ENCODE measurements around the gene REG4.
"Not testable (repeated sequence)": the region's sequence is repeated elsewhere in the genome, so short reads cannot be mapped to it uniquely, and the experiment has no call there.

Gene REG4

DNA sequence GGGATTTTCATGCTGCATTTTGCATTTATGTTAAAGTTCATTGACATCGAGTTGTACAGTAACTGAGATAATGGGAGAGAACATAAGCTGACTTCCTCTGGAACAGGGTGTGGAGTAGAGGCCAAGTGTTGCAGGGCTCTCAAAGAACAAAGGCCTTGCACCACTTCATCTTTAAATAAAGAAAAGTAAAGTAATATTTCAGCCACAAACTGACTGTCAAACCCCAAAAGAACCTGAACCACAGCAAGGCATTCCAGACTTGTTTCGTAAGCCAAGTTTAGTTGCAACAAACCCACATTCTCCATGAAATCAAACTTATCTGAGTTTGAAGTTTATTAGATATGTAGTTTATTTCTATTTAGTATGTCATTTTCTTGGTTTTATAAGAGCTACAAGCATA, 23.5 kb downstream of the REG4 start:
- Histone ChIP-seq H3K4me3 (ENCODE audit: low read depth, low read length) (no peak overlapping the region), H3K4me1 (ENCODE audit: control insufficient read depth, insufficient read depth, low read length) (peaks cover 5% of the 10 kb centered on the region), H3K9me3 (ENCODE audit: control insufficient read depth, insufficient read depth, low read depth, low read length) (no peaks in the 10 kb centered on the region), H3K27ac (ENCODE audit: extremely low read depth, low read depth, low read length) (no peak overlapping the region), H3K36me3 (ENCODE audit: control insufficient read depth in 2 of 2, insufficient read depth in 1 of 2, low read length in 2 of 2) (no peaks in the 10 kb centered on the region)
- ChIA-PET POLR2A (interaction anchor here (0.7 kb wide), 1 partner anchor 42 kb away, joined by 4 read pairs; no protein-coding TSS in a partner anchor), CTCF (interaction anchor here (1.7 kb wide), 1 partner anchor 21 kb away, joined by 6 read pairs; no protein-coding TSS in a partner anchor)
- TF ChIP-seq, protein P1, sequence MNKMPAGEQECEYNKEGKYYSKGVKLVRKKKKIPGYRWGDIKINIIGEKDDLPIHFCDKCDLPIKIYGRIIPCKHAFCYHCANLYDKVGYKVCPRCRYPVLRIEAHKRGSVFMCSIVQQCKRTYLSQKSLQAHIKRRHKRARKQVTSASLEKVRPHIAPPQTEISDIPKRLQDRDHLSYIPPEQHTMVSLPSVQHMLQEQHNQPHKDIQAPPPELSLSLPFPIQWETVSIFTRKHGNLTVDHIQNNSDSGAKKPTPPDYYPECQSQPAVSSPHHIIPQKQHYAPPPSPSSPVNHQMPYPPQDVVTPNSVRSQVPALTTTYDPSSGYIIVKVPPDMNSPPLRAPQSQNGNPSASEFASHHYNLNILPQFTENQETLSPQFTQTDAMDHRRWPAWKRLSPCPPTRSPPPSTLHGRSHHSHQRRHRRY (tag by site-specific recombination; IDR thresholded peaks at IDR 0.05), result no peak
- no peak for TF ChIP-seq REPIN1 (tag by site-specific recombination; IDR thresholded peaks at IDR 0.05; ENCODE audit: low read depth)

DNA sequence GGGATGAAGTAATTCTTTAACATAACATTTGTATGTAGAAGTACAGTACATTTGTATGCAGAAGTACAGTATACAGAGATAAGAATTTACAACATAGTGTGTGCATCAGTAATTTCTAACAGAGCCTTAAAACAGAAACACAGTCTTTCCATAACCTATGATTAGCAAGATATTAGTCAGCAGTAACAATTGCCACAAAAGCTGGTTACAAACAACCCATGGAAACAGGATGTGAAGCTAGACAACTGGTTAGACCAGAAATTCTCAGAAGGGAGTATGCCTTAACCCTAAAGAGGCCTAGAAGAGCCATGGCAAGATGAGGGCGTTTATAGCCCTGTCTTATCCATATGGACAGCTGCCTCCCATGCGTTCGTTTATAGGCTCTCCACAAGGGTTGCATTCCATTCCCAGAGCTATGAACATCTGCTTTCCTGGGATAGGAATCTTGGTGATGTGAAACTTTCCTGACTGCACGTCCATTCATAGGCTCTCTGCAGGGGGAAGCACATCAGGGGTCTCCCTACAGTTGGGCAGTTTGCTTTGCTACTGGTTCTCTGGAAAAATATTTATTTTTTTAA, 24.7 kb downstream of the REG4 start:
- H3K9me3 ChIP-seq (ENCODE audit: control insufficient read depth, insufficient read depth, low read depth, low read length); H3K27ac ChIP-seq (ENCODE audit: extremely low read depth, low read depth, low read length); H3K36me3 ChIP-seq (ENCODE audit: control insufficient read depth in 2 of 2, insufficient read depth in 1 of 2, low read length in 2 of 2); H3K4me1 ChIP-seq (ENCODE audit: control insufficient read depth, insufficient read depth, low read length); POLR2A ChIA-PET; H3K4me3 ChIP-seq (ENCODE audit: low read depth, low read length): not testable (repeated sequence)
- CTCF ChIA-PET, result interaction anchor here (0.7 to 1.2 kb wide), 4 partner anchors 23 to 99 kb away, joined by 3 to 7 read pairs (median 4); no protein-coding TSS in a partner anchor
- peak; percentile 76 for TF ChIP-seq SP7 (tag by site-specific recombination; IDR thresholded peaks at IDR 0.05)

DNA sequence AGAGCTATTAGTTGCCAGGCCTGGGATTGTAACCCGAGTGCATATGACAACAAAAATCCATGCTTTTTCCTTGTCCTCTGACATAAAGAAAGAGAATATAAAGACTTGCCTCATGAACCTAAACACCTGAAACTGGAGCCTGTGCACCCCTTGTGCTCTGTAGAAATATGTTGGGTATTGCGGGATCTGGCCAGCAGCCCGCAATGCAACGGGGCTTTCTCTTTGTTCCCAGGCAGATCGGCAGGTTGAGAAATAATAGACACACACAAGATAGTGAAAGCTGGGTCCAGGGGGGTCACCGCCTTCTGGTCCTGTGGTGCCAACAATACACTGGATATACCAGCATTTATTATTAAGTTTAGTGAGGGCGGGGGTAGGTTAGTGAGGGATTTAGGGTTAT, 25.2 kb downstream of the REG4 start:
- H3K27ac ChIP-seq (ENCODE audit: extremely low read depth, low read depth, low read length); H3K36me3 ChIP-seq (ENCODE audit: control insufficient read depth in 2 of 2, insufficient read depth in 1 of 2, low read length in 2 of 2); POLR2A ChIA-PET; H3K4me3 ChIP-seq (ENCODE audit: low read depth, low read length); H3K9me3 ChIP-seq (ENCODE audit: control insufficient read depth, insufficient read depth, low read depth, low read length); H3K4me1 ChIP-seq (ENCODE audit: control insufficient read depth, insufficient read depth, low read length): not testable (repeated sequence)
- CTCF ChIA-PET, result interaction anchor here (0.7 to 1.2 kb wide), 4 partner anchors 23 to 100 kb away, joined by 3 to 7 read pairs (median 4); no protein-coding TSS in a partner anchor

DNA sequence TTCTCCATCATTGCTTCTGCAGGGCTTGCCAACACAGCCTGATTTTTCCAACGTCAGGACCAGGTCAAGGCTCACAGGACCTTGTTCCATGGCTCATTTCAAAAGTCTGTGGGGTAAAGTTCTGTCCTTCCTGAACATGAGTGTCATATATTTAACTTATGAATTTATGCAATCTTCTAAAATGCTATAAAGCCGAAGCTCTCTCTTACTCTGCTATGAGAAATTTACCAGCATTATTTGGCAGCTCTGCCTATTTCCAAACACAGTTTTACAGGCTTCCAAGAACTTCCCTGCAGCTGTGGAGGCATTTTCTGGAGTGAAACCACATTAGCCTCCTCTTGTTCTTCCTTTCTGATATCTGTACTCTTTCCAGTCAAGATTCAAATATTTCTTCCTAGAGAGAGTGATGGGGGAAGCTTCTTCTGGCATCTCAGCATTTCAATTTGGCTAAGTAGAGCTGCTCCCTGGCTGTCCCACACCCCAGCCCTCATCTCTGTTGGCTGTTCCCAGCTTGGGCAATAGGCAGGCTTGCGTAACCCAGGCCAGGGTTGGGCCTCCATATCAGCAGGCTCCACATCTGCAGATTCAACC, 27.0 kb downstream of the REG4 start:
- TF ChIP-seq, protein P2, sequence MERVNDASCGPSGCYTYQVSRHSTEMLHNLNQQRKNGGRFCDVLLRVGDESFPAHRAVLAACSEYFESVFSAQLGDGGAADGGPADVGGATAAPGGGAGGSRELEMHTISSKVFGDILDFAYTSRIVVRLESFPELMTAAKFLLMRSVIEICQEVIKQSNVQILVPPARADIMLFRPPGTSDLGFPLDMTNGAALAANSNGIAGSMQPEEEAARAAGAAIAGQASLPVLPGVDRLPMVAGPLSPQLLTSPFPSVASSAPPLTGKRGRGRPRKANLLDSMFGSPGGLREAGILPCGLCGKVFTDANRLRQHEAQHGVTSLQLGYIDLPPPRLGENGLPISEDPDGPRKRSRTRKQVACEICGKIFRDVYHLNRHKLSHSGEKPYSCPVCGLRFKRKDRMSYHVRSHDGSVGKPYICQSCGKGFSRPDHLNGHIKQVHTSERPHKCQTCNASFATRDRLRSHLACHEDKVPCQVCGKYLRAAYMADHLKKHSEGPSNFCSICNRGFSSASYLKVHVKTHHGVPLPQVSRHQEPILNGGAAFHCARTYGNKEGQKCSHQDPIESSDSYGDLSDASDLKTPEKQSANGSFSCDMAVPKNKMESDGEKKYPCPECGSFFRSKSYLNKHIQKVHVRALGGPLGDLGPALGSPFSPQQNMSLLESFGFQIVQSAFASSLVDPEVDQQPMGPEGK (tag by site-specific recombination; IDR thresholded peaks at IDR 0.05), result no peak
- TF ChIP-seq ZNF341 (tag by site-specific recombination; IDR thresholded peaks at IDR 0.05; ENCODE audit: low read depth), result peak; percentile 44; the same call in 1 of the 2 replicates
- TF ChIP-seq MZF1 (tag by site-specific recombination; IDR thresholded peaks at IDR 0.05; ENCODE audit: borderline replicate concordance), result no peak
- TF ChIP-seq, protein P3, sequence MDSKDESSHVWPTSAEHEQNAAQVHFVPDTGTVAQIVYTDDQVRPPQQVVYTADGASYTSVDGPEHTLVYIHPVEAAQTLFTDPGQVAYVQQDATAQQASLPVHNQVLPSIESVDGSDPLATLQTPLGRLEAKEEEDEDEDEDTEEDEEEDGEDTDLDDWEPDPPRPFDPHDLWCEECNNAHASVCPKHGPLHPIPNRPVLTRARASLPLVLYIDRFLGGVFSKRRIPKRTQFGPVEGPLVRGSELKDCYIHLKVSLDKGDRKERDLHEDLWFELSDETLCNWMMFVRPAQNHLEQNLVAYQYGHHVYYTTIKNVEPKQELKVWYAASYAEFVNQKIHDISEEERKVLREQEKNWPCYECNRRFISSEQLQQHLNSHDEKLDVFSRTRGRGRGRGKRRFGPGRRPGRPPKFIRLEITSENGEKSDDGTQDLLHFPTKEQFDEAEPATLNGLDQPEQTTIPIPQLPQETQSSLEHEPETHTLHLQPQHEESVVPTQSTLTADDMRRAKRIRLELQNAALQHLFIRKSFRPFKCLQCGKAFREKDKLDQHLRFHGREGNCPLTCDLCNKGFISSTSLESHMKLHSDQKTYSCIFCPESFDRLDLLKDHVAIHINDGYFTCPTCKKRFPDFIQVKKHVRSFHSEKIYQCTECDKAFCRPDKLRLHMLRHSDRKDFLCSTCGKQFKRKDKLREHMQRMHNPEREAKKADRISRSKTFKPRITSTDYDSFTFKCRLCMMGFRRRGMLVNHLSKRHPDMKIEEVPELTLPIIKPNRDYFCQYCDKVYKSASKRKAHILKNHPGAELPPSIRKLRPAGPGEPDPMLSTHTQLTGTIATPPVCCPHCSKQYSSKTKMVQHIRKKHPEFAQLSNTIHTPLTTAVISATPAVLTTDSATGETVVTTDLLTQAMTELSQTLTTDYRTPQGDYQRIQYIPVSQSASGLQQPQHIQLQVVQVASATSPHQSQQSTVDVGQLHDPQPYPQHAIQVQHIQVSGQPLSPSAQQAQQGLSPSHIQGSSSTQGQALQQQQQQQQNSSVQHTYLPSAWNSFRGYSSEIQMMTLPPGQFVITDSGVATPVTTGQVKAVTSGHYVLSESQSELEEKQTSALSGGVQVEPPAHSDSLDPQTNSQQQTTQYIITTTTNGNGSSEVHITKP (tag by site-specific recombination; IDR thresholded peaks at IDR 0.05), result peak; percentile 35; the same call in 1 of the 2 replicates
- no peaks in the 10 kb centered on the region for H3K9me3 ChIP-seq (ENCODE audit: control insufficient read depth, insufficient read depth, low read depth, low read length)
- H3K4me1 ChIP-seq (ENCODE audit: control insufficient read depth, insufficient read depth, low read length), result peaks cover 5% of the 10 kb centered on the region
- ChIA-PET CTCF (interaction anchor here (0.6 to 1.4 kb wide), 5 partner anchors 19 to 86 kb away, joined by 3 to 7 read pairs (median 4); no protein-coding TSS in a partner anchor), POLR2A (no interaction called here)
- H3K36me3 ChIP-seq (ENCODE audit: control insufficient read depth in 2 of 2, insufficient read depth in 1 of 2, low read length in 2 of 2), result no peaks in the 10 kb centered on the region
- H3K4me3 ChIP-seq (ENCODE audit: low read depth, low read length), result no peak overlapping the region
- H3K27ac ChIP-seq (ENCODE audit: extremely low read depth, low read depth, low read length), result no peak overlapping the region

All from HEK293 (cell line).